Lung (tissue), 12 donors: Measurements from ENCODE around the gene MST1. TPM values are rescaled to one million over a fixed set of nuclear protein-coding genes. Genes with fewer than 3 reads are reported as not detected.
A peak's percentile ranks its signal among the peaks of the same experiment; 100 is the strongest.

ENCODE experiments used
- ATAC-seq: fragments of 200-7000 bp; cut with Tn5 transposase; one replicate; pipeline ENCODE4 v1.9.1; 2020; ENCODE audit warnings: moderate number of reproducible peaks; ENCODE audit not compliant: insufficient read depth, low FRiP score
- DNase-seq, 3 donors: peaks; one replicate each; pipeline ENCODE4 v3.0.0-alpha.2; 2013 to 2017
- H3K27ac ChIP-seq, 2 donors: one replicate each; pipeline ENCODE4 v1.5.1; 2013; ENCODE audit warnings: mild to moderate bottlenecking in 2 of 2, moderate library complexity in 2 of 2, control low read depth in 1 of 2, inconsistent platforms in 1 of 2, low read depth in 1 of 2, low read length in 1 of 2
- H3K27me3 ChIP-seq, 3 donors: one replicate each; pipeline ENCODE4 v1.5.1; 2013; ENCODE audit warnings: low read length in 2 of 3; ENCODE audit not compliant: control insufficient read depth in 3 of 3, insufficient read depth in 3 of 3
- H3K36me3 ChIP-seq, 4 donors: one replicate each; pipeline ENCODE4 v1.5.1; 2013; ENCODE audit warnings: low read length in 4 of 4, mild to moderate bottlenecking in 1 of 4, moderate library complexity in 1 of 4; ENCODE audit not compliant: control insufficient read depth in 4 of 4, insufficient read depth in 4 of 4
- H3K4me1 ChIP-seq, 5 donors: one replicate each; pipeline ENCODE4 v1.5.1; 2013; ENCODE audit warnings: low read length in 5 of 5, mild to moderate bottlenecking in 2 of 5, moderate library complexity in 1 of 5; ENCODE audit not compliant: control insufficient read depth in 5 of 5, insufficient read depth in 5 of 5
- H3K4me3 ChIP-seq: one replicate; pipeline ENCODE4 v1.5.1; 2013; ENCODE audit warnings: mild to moderate bottlenecking, control low read depth, moderate library complexity
- H3K9ac ChIP-seq, 2 donors: one replicate each; pipeline ENCODE4 v1.5.1; 2013; ENCODE audit warnings: low read length in 2 of 2, control low read depth in 1 of 2; ENCODE audit not compliant: insufficient read depth in 1 of 2
- H3K9me3 ChIP-seq, 4 donors: one replicate each; pipeline ENCODE4 v1.5.1; 2013; ENCODE audit warnings: low read length in 3 of 4, mild to moderate bottlenecking in 1 of 4, moderate library complexity in 1 of 4; ENCODE audit not compliant: control insufficient read depth in 4 of 4, insufficient read depth in 3 of 4
- CTCF ChIP-seq: IDR thresholded peaks from 2 replicates; pipeline ENCODE4 v1.5.1; 2012; ENCODE audit warnings: mild to moderate bottlenecking; ENCODE audit errors: control extremely low read depth, extremely low read depth
- WGBS, 2 donors: extraction: QIAGEN DNeasy Blood & Tissue Kit; methylation state at CpG; one replicate each; pipeline ENCODE4 v1.1.7; 2013; 5-methylcytosine and 5-hydroxymethylcytosine counted together
- polyA plus RNA-seq, 2 donors: library from polyadenylated mRNA; stranded (reverse); fragments of 200-250 nt; gene quantifications; one replicate each; pipeline ENCODE4 v1.2.1, GENCODE V29; 2013
- total RNA-seq, 2 donors: library from RNA; depleted of rRNA in 1 of 2; stranded (reverse); fragments of >200 nt in 1 of 2; gene quantifications; one replicate each; pipeline ENCODE4 v1.2.1, GENCODE V29; 2014 to 2021
- donor health status: control.
- donor health status: control.
- donor health status: Bipolar disorder and iron deficiency.
- donor health status: healthy.
- donor health status: DM: yes; HTN: yes; CAD: no.

The MST1 gene
- total and polyA plus RNA-seq, 4 donors = 8.3 to 27.0 (median 17.2) TPM

- ATAC-seq (peak; percentile 44), DNase-seq (peak; percentile 56 to 65 (median 59))
- no peaks in the 10 kb centered on the region for H3K9me3 ChIP-seq
- no peaks in the 10 kb centered on the region for H3K27me3 ChIP-seq
- H3K27ac ChIP-seq = no peak overlapping the region
- H3K9ac ChIP-seq = no peak overlapping the region
- H3K36me3 ChIP-seq = peaks cover 0 to 70% (median 24%) of the 10 kb centered on the region in 4 donors
- H3K4me1 ChIP-seq = peaks cover 0 to 5% (median 0%) of the 10 kb centered on the region in 5 donors
- TF ChIP-seq CTCF = peak; percentile 65
- H3K4me3 ChIP-seq = no peak overlapping the region
- WGBS, 2 donors = 53 to 61% methylated on average over 14 of the region's 14 CpGs
Measured at GRCh38 chr3:49703443-49703927, 14.2 kb upstream of the MST1 start.

GRCh38 chr3:49702672-49703071 is 13.4 kb upstream of the MST1 start:
- 94 to 99% methylated on average over 11 of the region's 11 CpGs for whole genome bisulfite sequencing, 2 donors
- Histone ChIP-seq H3K4me1 (peaks cover 0 to 5% (median 0%) of the 10 kb centered on the region in 5 donors), H3K9me3 (no peaks in the 10 kb centered on the region), H3K9ac (no peak overlapping the region), H3K27me3 (no peaks in the 10 kb centered on the region), H3K27ac (no peak overlapping the region), H3K36me3 (peaks cover 0 to 70% (median 29%) of the 10 kb centered on the region in 4 donors), H3K4me3 (no peak overlapping the region)
- DNase-seq (no peak), ATAC-seq (no peak)
- no peak for TF ChIP-seq CTCF

- 86 to 90% methylated on average over 21 of the region's 21 CpGs for WGBS, 2 donors
- Histone ChIP-seq H3K27me3 (no peaks in the 10 kb centered on the region), H3K4me3 (no peak overlapping the region), H3K36me3 (peaks cover 0 to 63% (median 27%) of the 10 kb centered on the region in 4 donors), H3K9ac (no peak overlapping the region), H3K4me1 (peaks cover 0 to 5% (median 0%) of the 10 kb centered on the region in 5 donors), H3K27ac (no peak overlapping the region), H3K9me3 (no peaks in the 10 kb centered on the region)
- DNase-seq (no peak), ATAC-seq (no peak)
- TF ChIP-seq CTCF = no peak
Measured at GRCh38 chr3:49701388-49702077, 12.3 kb upstream of the MST1 start.
